H1 (cell line): ENCODE data around the gene ELFN1. TPM values are rescaled to one million over a fixed set of nuclear protein-coding genes. Genes with fewer than 3 reads are reported as not detected.

ENCODE experiments used
- CTCF ChIA-PET: fragments of 300-600 bp; sonication (Branson Sonifier 250); formaldehyde crosslinking; loops from one replicate; lab custom pipeline; 2021; ENCODE audit not compliant: partially characterized antibody; lab: Charles Lee
- POLR2A ChIA-PET: fragments of 300-600 bp; sonication (Branson Sonifier 250); formaldehyde crosslinking; loops from one replicate; lab custom pipeline; 2021; ENCODE audit warnings: inconsistent platforms; ENCODE audit not compliant: partially characterized antibody; lab: Charles Lee
- DNase-seq, 2 experiments: peaks; one replicate each; pipeline versions ENCODE4 v3.0.0 to v3.0.0-alpha.2; 2010 to 2022; ENCODE audit warnings: low spot score in 2 of 2, low read depth in 1 of 2, mixed read lengths in 1 of 2
- FAIRE-seq: peaks from 2 replicates; lab custom pipeline; 2011; peaks lifted over from hg19 to GRCh38; lab: Jason Lieb, UNC
- H2AFZ ChIP-seq: 2 replicates; pipeline ENCODE4 v1.8.1; 2012; ENCODE audit warnings: low read length, inconsistent platforms
- H2AK5ac ChIP-seq: 2 replicates; pipeline ENCODE4 v1.6.1; 2013; ENCODE audit warnings: low read depth, low read length
- H2BK120ac ChIP-seq: replicated peaks from 2 replicates; pipeline ENCODE3; 2013; ENCODE audit warnings: low read depth, low read length, inconsistent platforms
- H2BK12ac ChIP-seq: 2 replicates; pipeline ENCODE4 v1.6.1; 2013; ENCODE audit warnings: low read depth, low read length
- H2BK15ac ChIP-seq: 2 replicates; pipeline ENCODE4 v1.6.1; 2013; ENCODE audit warnings: low read length
- H2BK20ac ChIP-seq: 2 replicates; pipeline ENCODE4 v1.6.1; 2013; ENCODE audit warnings: low read length
- H2BK5ac ChIP-seq: 2 replicates; pipeline ENCODE4 v1.6.1; 2013; ENCODE audit warnings: low read depth, low read length
- H3K14ac ChIP-seq: 2 replicates; pipeline ENCODE4 v1.6.1; 2013; ENCODE audit warnings: inconsistent platforms; ENCODE audit not compliant: insufficient read length
- H3K18ac ChIP-seq: 2 replicates; pipeline ENCODE4 v1.6.1; 2013; ENCODE audit warnings: low read length; ENCODE audit errors: extremely low read depth
- H3K23ac ChIP-seq: 2 replicates; pipeline ENCODE4 v1.6.1; 2013; ENCODE audit warnings: inconsistent platforms; ENCODE audit not compliant: insufficient read length
- H3K23me2 ChIP-seq: 2 replicates; pipeline ENCODE4 v1.6.1; 2013; ENCODE audit warnings: low read depth, low read length
- H3K27ac ChIP-seq: 2 replicates; pipeline ENCODE4 v1.6.1; 2011; ENCODE audit warnings: low read depth, low read length, inconsistent platforms
- H3K27me3 ChIP-seq, 4 experiments: replicated peaks in 1 of 4; 1 replicate in 1 of 4; 2 replicates in 3 of 4; pipeline versions ENCODE4 v1.6.1 to v1.8.1; 2011 to 2013; ENCODE audit warnings: low read length in 3 of 4, mild to moderate bottlenecking in 3 of 4, inconsistent platforms in 2 of 4, mixed read lengths in 2 of 4, moderate library complexity in 1 of 4; ENCODE audit not compliant: control insufficient read depth in 3 of 4, insufficient read depth in 3 of 4; ENCODE audit errors: extremely low read depth in 1 of 4
- H3K36me3 ChIP-seq, 4 experiments: 2 replicates each; pipeline versions ENCODE4 v1.6.1 to v1.8.1; 2011 to 2013; ENCODE audit warnings: mild to moderate bottlenecking in 4 of 4, low read length in 3 of 4, moderate library complexity in 2 of 4, control low read depth in 1 of 4, inconsistent platforms in 1 of 4; ENCODE audit not compliant: insufficient read depth in 4 of 4, control insufficient read depth in 2 of 4
- H3K4ac ChIP-seq: replicated peaks from 2 replicates; pipeline ENCODE3; 2013; ENCODE audit warnings: low read length, low read depth, mixed read lengths, inconsistent platforms; ENCODE audit not compliant: insufficient read length
- H3K4me1 ChIP-seq, 4 experiments: replicated peaks in 1 of 4; 1 replicate in 1 of 4; 2 replicates in 3 of 4; pipeline versions ENCODE4 v1.6.1 to v1.8.1; 2011 to 2013; ENCODE audit warnings: low read length in 3 of 4, inconsistent platforms in 2 of 4, mixed read lengths in 1 of 4; ENCODE audit not compliant: insufficient read depth in 4 of 4, control insufficient read depth in 3 of 4
- H3K4me2 ChIP-seq, 2 experiments: 2 replicates each; pipeline versions ENCODE4 v1.6.1 to v1.8.1; 2011 to 2013; ENCODE audit warnings: low read depth in 2 of 2, low read length in 2 of 2, control low read depth in 1 of 2, inconsistent platforms in 1 of 2, mild to moderate bottlenecking in 1 of 2; ENCODE audit not compliant: insufficient read depth in 1 of 2
- H3K4me3 ChIP-seq, 4 experiments: fragments of 200-600, 300-600 bp in 1 of 4; sonication (generic), shearing (Covaris generic), sonication (Bioruptor Twin) in 1 of 4; 2 replicates each; pipeline versions ENCODE4 v1.5.1 to v1.8.1; 2011 to 2016; ENCODE audit warnings: low read length in 4 of 4, low read depth in 3 of 4, control low read depth in 2 of 4, inconsistent platforms in 2 of 4, mild to moderate bottlenecking in 2 of 4, mixed read lengths in 1 of 4, moderate library complexity in 1 of 4; ENCODE audit not compliant: insufficient read depth in 2 of 4; ENCODE audit errors: extremely low read depth in 1 of 4
- H3K56ac ChIP-seq: replicated peaks from 2 replicates; pipeline ENCODE3; 2013; ENCODE audit warnings: low read depth, mild to moderate bottlenecking, mixed read lengths, low read length, inconsistent platforms; ENCODE audit not compliant: insufficient read length
- H3K79me1 ChIP-seq: 2 replicates; pipeline ENCODE4 v1.6.1; 2013; ENCODE audit warnings: low read depth, low read length, control low read depth
- H3K79me2 ChIP-seq, 2 experiments: 2 replicates each; pipeline versions ENCODE4 v1.6.1 to v1.8.1; 2012 to 2013; ENCODE audit warnings: low read length in 2 of 2, mild to moderate bottlenecking in 2 of 2, inconsistent platforms in 1 of 2; ENCODE audit not compliant: insufficient read depth in 2 of 2, control insufficient read depth in 1 of 2
- H3K9ac ChIP-seq, 4 experiments: replicated peaks in 1 of 4; 1 replicate in 1 of 4; 2 replicates in 3 of 4; pipeline versions ENCODE4 v1.6.1 to v1.8.1; 2011 to 2013; ENCODE audit warnings: low read depth in 3 of 4, low read length in 3 of 4, control low read depth in 2 of 4, mild to moderate bottlenecking in 2 of 4, moderate library complexity in 2 of 4, inconsistent platforms in 1 of 4; ENCODE audit errors: extremely low read depth in 1 of 4
- H3K9me3 ChIP-seq, 2 experiments: 2 replicates each; pipeline versions ENCODE4 v1.6.1 to v1.8.1; 2012 to 2013; ENCODE audit warnings: mild to moderate bottlenecking in 2 of 2, moderate library complexity in 2 of 2, control low read depth in 1 of 2, inconsistent platforms in 1 of 2, low read depth in 1 of 2, low read length in 1 of 2, mixed read lengths in 1 of 2; ENCODE audit not compliant: insufficient read depth in 2 of 2
- H4K20me1 ChIP-seq, 2 experiments: replicated peaks in 1 of 2; 2 replicates each; pipeline versions ENCODE3 to v1.8.1; 2011 to 2013; ENCODE audit warnings: inconsistent platforms in 2 of 2, low read length in 2 of 2, mild to moderate bottlenecking in 1 of 2; ENCODE audit not compliant: insufficient read depth in 2 of 2, control insufficient read depth in 1 of 2
- H4K5ac ChIP-seq: 2 replicates; pipeline ENCODE4 v1.6.1; 2013; ENCODE audit warnings: low read length, low read depth, mixed read lengths, inconsistent platforms; ENCODE audit not compliant: insufficient read length
- H4K8ac ChIP-seq: 2 replicates; pipeline ENCODE4 v1.8.0; 2013; ENCODE audit warnings: mild to moderate bottlenecking, moderate library complexity, low read length, inconsistent platforms; ENCODE audit not compliant: insufficient read depth; ENCODE audit errors: extremely low read depth
- H4K91ac ChIP-seq: replicated peaks from 2 replicates; pipeline ENCODE3; 2013; ENCODE audit warnings: low read length, mixed read lengths, inconsistent platforms; ENCODE audit not compliant: insufficient read length
- BACH1 ChIP-seq: IDR thresholded peaks from 2 replicates; pipeline ENCODE4 v1.6.1; 2012; ENCODE audit warnings: low read length, improper control_type of control experiment
- CBX8 ChIP-seq: fragments of 300-800, 300-1000 bp; sonication (generic); IDR thresholded peaks from 2 replicates; pipeline ENCODE4 v1.7.1; 2016; ENCODE audit warnings: low read depth, low read length, borderline replicate concordance
- WGBS, 2 experiments: shearing (Covaris generic) in 1 of 2; methylation state at CpG; one replicate each; pipeline versions ENCODE4 v1.1.6 to v1.1.7; 2013 to 2015; ENCODE audit warnings: low lambda C conversion rate in 2 of 2, mixed read lengths in 2 of 2, inconsistent platforms in 1 of 2, low coverage in 1 of 2, missing lambda C conversion rate in 1 of 2; ENCODE audit not compliant: insufficient replicate concordance in 2 of 2, insufficient coverage in 1 of 2, insufficient read length in 1 of 2; ENCODE audit errors: extremely low coverage in 1 of 2, missing lambda C conversion rate in 1 of 2; 5-methylcytosine and 5-hydroxymethylcytosine counted together
- polyA plus RNA-seq, 7 experiments: library from polyadenylated mRNA; depleted of rRNA in 3 of 7; stranded (reverse) in 5 of 7; unstranded in 2 of 7; fragments of >200 nt in 5 of 7; fragments of 200-250 nt in 2 of 7; gene quantifications; 1 replicate in 5 of 7; 2 replicates in 1 of 7; 4 replicates in 1 of 7; pipeline versions ENCODE4 v1.2.1 to v1.2.3, GENCODE V29; 2011 to 2013; ENCODE audit warnings: missing spikeins in 2 of 7, mixed read lengths in 2 of 7
- total RNA-seq: library from RNA; stranded (reverse); fragmentation: NEBNext Ultra II Directional; extraction: Animal tissue kit (Norgen Biotek cat#: 25700); gene quantifications from 2 replicates; pipeline ENCODE4 v1.2.1, GENCODE V29; 2021

ELFN1 gene
- total and polyA plus RNA-seq, 2 of the 8 experiments (the other 6 are each of a cell fraction or from before 2014, with no cell fraction given), result 2.0 to 4.5 TPM

DNA sequence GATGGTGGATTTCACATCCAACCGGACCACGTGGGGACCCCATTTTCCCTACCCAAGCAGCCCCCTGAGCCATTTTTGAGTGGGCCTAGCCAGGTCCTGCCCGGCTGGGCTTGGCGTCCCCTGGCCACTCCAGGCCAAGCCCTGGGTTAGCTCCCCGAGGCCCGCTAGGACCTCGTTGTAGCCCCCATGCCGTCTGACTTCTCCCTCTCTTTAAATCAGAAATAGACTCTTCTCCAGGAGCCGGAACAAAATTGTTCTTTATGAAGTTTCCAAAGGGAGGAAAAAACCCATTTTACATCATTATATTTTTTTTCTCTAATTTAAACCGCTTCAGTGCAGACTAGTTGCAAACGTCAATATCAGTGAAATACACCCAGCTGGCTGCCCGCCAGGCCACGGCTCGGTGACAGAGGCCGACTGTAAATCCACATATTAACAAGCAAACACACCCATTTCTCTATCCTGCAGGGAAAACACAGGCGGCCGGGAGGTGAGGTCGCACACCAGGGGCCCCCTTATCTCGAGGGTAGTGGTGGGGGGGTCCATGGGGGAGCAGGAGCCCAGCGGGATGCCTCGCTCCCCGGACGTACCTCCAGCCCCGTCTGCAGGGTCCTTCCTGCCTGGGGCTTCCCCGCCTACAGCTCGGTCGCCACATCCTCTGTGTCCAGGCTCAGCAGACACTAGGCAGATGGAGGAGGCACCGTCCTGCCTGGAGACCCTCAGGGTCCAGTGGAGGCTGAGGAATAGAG lies 72.7 kb downstream of the ELFN1 start:
- Histone ChIP-seq H3K9ac (no peak overlapping the region), H3K4me3 (no peak overlapping the region), H3K23me2 (no peaks in the 10 kb centered on the region), H2AFZ (no peak overlapping the region), H4K91ac (no peak overlapping the region), H3K4me2 (no peak overlapping the region), H3K14ac (no peak overlapping the region), H2BK5ac (no peak overlapping the region), H2BK12ac (no peak overlapping the region), H3K36me3 (no peaks in the 10 kb centered on the region), H3K4ac (no peak overlapping the region), H4K20me1 (peaks cover 0 to 2% of the 10 kb centered on the region in 2 experiments), H3K23ac (no peak overlapping the region), H2BK20ac (no peak overlapping the region), H4K5ac (no peak overlapping the region), H3K79me1 (no peaks in the 10 kb centered on the region), H3K27me3 (no peaks in the 10 kb centered on the region), H2BK15ac (no peak overlapping the region), H3K56ac (no peak overlapping the region), H2BK120ac (no peak overlapping the region), H2AK5ac (no peak overlapping the region), H3K9me3 (no peaks in the 10 kb centered on the region), H3K27ac (no peak overlapping the region), H4K8ac (peak overlapping the region; percentile 25; the same call in 1 of the 2 replicates), H3K4me1 (no peaks in the 10 kb centered on the region), H3K18ac (no peak overlapping the region), H3K79me2 (no peaks in the 10 kb centered on the region)
- FAIRE-seq (no peak), DNase-seq (no peak)
- no peak for TF ChIP-seq BACH1
- no peak for TF ChIP-seq CBX8
- POLR2A ChIA-PET, result interaction anchor here (1.6 kb wide), 1 partner anchor 79 kb away, joined by 4 read pairs; no protein-coding TSS in a partner anchor
- WGBS, 2 experiments, result 93% methylated on average over 26 of the region's 28 CpGs; no CpG with 5 or more reads in 1 of the 2 experiments
- CTCF ChIA-PET, result interaction anchor here (2.0 kb wide), 1 partner anchor 25 kb away, joined by 4 read pairs; no protein-coding TSS in a partner anchor
